GM10248 (cell line): ENCODE data around the gene CHRNB1.
"Not testable (repeated sequence)": the region's sequence is repeated elsewhere in the genome, so short reads cannot be mapped to it uniquely, and the experiment has no call there.

Experiments
- CTCF ChIA-PET: fragments of 300-600 bp; sonication (Branson Sonifier 250); formaldehyde crosslinking; extraction: SDS; loops from one replicate; lab custom pipeline; 2021; ENCODE audit warnings: antibody characterized with exemption; lab: Yijun Ruan, JAX
- POLR2A ChIA-PET: fragments of 350-650 bp; sonication (Branson Sonifier 250); formaldehyde crosslinking; extraction: SDS; loops from one replicate; lab custom pipeline; 2020; ENCODE audit warnings: antibody characterized with exemption; lab: Yijun Ruan, JAX
- DNase-seq: peaks from one replicate; pipeline ENCODE4 v3.0.0; 2012; ENCODE audit errors: extremely low spot score
- CTCF ChIP-seq: IDR thresholded peaks from 2 replicates; pipeline ENCODE4 v1.5.1; 2012; ENCODE audit warnings: mild to moderate bottlenecking, low read depth; ENCODE audit errors: extremely low read depth, missing control alignments, control extremely low read depth

Gene CHRNB1

GRCh38 chr17:7466639-7467341, 21.9 kb downstream of the CHRNB1 start:
- POLR2A ChIA-PET, result interaction anchor here (0.5 to 1.6 kb wide), 3 partner anchors 17 to 63 kb away, joined by 3 to 5 read pairs (median 3); partner anchors contain the start of gene POLR2A
- CTCF ChIA-PET, result interaction anchor here (1.3 to 1.9 kb wide), 3 partner anchors 9 to 19 kb away, joined by 3 to 6 read pairs (median 3); no protein-coding TSS in a partner anchor
- no peak for DNase-seq
- no peak for TF ChIP-seq CTCF

GRCh38 chr17:7467498-7467897, 22.6 kb downstream of the CHRNB1 start:
- ChIA-PET CTCF (interaction anchor here (1.4 to 1.9 kb wide), 3 partner anchors 8 to 30 kb away, joined by 3 to 6 read pairs (median 4); no protein-coding TSS in a partner anchor), POLR2A (interaction anchor here (1.6 kb wide), 1 partner anchor 17 kb away, joined by 5 read pairs; the partner anchor contains the start of gene POLR2A)
- no peak for TF ChIP-seq CTCF

GRCh38 chr17:7468290-7468689, 23.4 kb downstream of the CHRNB1 start:
- no peak for DNase-seq
- POLR2A ChIA-PET, result no interaction called here
- no peak for TF ChIP-seq CTCF
- CTCF ChIA-PET, result interaction anchor here (1.5 kb wide), 2 partner anchors 31 to 47 kb away, joined by 3 to 4 read pairs; no protein-coding TSS in a partner anchor

More at GRCh38 chr17:7467498-7467897, 22.6 kb downstream of the CHRNB1 start:
- no peak for DNase-seq

DNA sequence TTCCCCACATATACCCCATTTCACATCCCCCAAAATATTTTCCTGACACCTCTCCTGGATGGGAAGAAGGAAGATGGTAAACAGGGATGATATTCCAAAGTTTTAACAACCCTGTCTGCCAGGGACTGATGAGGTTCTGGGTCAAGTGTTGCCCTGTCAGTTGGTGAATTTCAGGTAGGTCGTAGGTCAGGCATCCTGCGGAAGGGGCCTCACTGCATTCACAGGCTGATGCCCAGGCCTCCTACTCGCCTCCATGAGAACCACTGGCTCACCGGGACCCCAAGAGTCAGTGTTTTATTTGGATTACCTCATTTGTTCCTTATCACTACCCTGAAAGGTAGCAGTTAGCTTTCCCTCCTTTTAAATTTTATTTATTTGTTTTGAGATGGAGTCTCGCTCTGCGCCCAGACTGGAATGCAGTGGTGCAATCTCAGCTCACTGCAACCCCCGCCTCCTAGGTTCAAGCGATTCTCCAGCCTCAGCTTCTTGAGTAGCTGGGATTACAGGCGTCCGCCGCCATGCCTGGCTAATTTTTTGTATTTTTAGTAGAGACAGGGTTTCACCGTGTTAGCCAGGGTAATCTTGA, 24.0 kb downstream of the CHRNB1 start:
- TF ChIP-seq CTCF, result no peak
- ChIA-PET POLR2A (no interaction called here), CTCF (interaction anchor here (1.5 kb wide), 2 partner anchors 32 to 47 kb away, joined by 3 to 4 read pairs; no protein-coding TSS in a partner anchor)
- DNase-seq, result no peak

DNA sequence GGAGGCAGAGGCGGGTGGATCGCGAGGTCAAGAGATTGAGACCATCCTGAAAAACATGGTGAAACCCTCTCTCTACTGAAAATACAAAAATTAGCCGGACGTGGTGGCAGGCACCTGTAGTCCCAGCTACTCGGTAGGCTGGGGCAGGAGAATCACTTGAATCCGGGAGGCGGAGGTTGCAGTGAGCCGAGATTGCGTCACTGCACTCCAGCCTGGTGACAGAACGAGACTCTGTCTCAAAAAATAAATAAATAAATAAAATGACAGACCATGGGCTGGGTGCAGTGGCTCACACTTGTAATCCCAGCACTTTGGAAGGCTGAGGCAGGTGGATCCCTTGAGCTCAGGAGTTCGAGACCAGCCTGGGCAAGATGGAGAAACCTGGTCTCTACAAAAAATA, 25.0 kb downstream of the CHRNB1 start:
- CTCF ChIA-PET, result interaction anchor here (1.0 to 1.5 kb wide), 3 partner anchors 11 to 46 kb away, joined by 3 to 4 read pairs (median 3); no protein-coding TSS in a partner anchor
- DNase-seq, POLR2A ChIA-PET: not testable (repeated sequence)

DNA sequence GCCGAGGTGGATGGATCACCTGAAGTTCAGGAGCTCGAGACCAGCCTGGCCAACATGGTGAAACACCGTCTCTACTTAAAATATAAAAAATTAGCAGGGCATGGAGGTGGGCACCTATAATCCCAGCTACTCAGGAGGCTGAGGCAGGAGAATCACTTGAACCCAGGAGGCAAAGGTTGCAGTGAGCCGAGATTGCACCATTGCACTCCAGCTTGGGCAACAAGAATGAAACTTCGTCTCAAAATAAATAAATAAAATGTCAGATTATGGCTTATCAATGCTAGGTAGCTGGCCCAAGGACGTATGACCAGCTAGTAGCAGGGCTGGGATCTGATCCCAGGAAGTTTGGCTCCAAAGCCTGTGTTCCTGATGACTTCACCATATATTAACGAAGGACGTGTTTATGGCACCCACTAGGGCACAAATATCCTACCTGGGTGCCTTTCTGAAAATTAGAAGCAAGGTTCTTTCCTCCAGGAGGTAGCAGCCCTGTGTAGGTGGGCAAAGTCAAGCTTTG, 25.7 kb downstream of the CHRNB1 start:
- CTCF ChIA-PET, result interaction anchor here (1.0 to 1.8 kb wide), 4 partner anchors 12 to 44 kb away, joined by 3 to 4 read pairs (median 4); no protein-coding TSS in a partner anchor
- DNase-seq, POLR2A ChIA-PET: not testable (repeated sequence)

DNA sequence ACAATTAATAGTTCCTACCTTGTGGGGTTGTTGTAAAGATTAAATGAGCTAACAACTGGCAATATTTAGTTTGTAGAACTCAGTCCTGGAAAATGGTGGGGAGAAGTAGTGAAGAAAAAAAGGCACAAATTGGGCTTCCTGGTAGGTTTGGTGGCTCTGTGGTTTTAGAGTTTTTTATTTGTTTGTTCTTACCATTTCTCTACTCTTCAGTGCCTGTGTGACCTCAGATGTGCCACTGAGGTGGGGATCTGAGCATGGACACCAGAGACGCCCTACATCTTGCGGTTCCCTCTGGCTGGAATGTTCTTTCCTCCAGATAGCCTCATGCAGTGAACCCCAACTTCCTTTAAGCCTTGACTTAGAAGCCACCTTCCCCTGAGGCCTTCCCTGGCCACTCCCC, 26.9 kb downstream of the CHRNB1 start:
- POLR2A ChIA-PET, result no interaction called here
- CTCF ChIA-PET, result interaction anchor here (1.8 kb wide), 1 partner anchor 35 kb away, joined by 4 read pairs; no protein-coding TSS in a partner anchor
- no peak for DNase-seq
- TF ChIP-seq CTCF, result no peak

GRCh38 chr17:7474767-7475166, 29.9 kb downstream of the CHRNB1 start:
- not testable (repeated sequence) for DNase-seq
- ChIA-PET CTCF (interaction anchor here (1.7 to 2.3 kb wide), 3 partner anchors 8 to 86 kb away, joined by 6 to 10 read pairs (median 7); partner anchors contain the start of gene TMEM102), POLR2A (interaction anchor here (0.6 kb wide), 1 partner anchor 105 kb away, joined by 7 read pairs; no protein-coding TSS in a partner anchor)
